ENCODE data around the gene XXYLT1. TPM values are rescaled to one million over a fixed set of nuclear protein-coding genes. Genes with fewer than 3 reads are reported as not detected.

XXYLT1 gene
- total RNA-seq, 1 experiment from 2014 or later: 23.4 TPM

DNA sequence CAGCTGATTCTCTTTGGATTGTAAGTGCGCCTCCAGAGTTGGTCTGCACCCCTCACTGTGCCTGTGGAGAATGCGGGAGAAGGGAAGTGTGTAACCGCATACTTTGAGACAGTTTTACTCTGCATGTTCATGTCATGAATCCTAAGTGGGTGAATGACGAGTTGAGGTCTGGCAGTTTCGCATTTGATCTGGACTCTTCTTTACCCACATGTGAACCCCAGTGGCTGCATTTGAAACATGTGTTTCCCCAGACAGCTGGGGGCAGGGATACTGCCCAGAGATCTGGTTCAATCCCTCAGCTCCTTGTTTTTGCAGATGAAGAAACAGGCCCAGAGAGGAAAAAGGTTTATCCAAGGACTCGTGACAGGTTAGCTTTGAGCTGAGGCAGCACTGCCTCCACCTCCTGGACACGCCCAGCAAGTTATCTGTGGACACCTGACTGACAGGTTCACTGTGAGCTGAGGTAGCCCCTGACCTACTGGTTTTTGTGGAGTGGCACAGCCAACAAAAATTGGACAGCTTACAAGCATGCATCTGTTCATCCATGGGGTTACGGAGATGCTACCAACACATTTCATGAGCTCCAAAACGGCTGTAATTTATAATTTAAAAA, 207.3 kb downstream of the XXYLT1 start:
- Mint-ChIP-seq H3K36me3 (peaks cover 8% of the 10 kb centered on the region; the same call in 1 of the 2 replicates), H3K9me3 (no peaks in the 10 kb centered on the region), H3K4me3 (no peak overlapping the region), H3K4me1 (peaks cover 9% of the 10 kb centered on the region), H3K27ac (no peak overlapping the region), H3K27me3 (ENCODE audit: low read depth) (no peaks in the 10 kb centered on the region)
- DNase-seq (ENCODE audit: low spot score): no peak
- TF ChIP-seq JUN (CRISPR knock-in tag; IDR thresholded peaks at IDR 0.05): no peak
- TF ChIP-seq NFE2L1 (CRISPR knock-in tag; IDR thresholded peaks at IDR 0.05): no peak
- TF ChIP-seq, protein P1, sequence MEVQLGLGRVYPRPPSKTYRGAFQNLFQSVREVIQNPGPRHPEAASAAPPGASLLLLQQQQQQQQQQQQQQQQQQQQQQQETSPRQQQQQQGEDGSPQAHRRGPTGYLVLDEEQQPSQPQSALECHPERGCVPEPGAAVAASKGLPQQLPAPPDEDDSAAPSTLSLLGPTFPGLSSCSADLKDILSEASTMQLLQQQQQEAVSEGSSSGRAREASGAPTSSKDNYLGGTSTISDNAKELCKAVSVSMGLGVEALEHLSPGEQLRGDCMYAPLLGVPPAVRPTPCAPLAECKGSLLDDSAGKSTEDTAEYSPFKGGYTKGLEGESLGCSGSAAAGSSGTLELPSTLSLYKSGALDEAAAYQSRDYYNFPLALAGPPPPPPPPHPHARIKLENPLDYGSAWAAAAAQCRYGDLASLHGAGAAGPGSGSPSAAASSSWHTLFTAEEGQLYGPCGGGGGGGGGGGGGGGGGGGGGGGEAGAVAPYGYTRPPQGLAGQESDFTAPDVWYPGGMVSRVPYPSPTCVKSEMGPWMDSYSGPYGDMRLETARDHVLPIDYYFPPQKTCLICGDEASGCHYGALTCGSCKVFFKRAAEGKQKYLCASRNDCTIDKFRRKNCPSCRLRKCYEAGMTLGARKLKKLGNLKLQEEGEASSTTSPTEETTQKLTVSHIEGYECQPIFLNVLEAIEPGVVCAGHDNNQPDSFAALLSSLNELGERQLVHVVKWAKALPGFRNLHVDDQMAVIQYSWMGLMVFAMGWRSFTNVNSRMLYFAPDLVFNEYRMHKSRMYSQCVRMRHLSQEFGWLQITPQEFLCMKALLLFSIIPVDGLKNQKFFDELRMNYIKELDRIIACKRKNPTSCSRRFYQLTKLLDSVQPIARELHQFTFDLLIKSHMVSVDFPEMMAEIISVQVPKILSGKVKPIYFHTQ (CRISPR knock-in tag; IDR thresholded peaks at IDR 0.05): no peak
- no peak for TF ChIP-seq ZNF263 (CRISPR knock-in tag; IDR thresholded peaks at IDR 0.05; ENCODE audit: low read depth)
- TF ChIP-seq E2F1 (CRISPR knock-in tag; IDR thresholded peaks at IDR 0.05): no peak
- no peak for TF ChIP-seq IRF2 (CRISPR knock-in tag; IDR thresholded peaks at IDR 0.05; ENCODE audit: borderline replicate concordance, low read depth)
- TF ChIP-seq, protein P2, sequence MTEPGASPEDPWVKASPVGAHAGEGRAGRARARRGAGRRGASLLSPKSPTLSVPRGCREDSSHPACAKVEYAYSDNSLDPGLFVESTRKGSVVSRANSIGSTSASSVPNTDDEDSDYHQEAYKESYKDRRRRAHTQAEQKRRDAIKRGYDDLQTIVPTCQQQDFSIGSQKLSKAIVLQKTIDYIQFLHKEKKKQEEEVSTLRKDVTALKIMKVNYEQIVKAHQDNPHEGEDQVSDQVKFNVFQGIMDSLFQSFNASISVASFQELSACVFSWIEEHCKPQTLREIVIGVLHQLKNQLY (CRISPR knock-in tag; IDR thresholded peaks at IDR 0.05): no peak
- ChIA-PET CTCF (interaction anchor here (0.9 to 3.9 kb wide), 3 partner anchors 29 to 381 kb away, joined by 3 to 19 read pairs (median 3); no protein-coding TSS in a partner anchor), POLR2A (interaction anchor here (1.7 kb wide), 1 partner anchor 23 kb away, joined by 4 read pairs; no protein-coding TSS in a partner anchor)
- ATAC-seq: no peak

GRCh38 chr3:195062866-195063540, 208.0 kb downstream of the XXYLT1 start:
- Mint-ChIP-seq H3K4me3 (no peak overlapping the region), H3K36me3 (peaks cover 3% of the 10 kb centered on the region; the same call in 1 of the 2 replicates), H3K4me1 (peaks cover 9% of the 10 kb centered on the region), H3K27me3 (ENCODE audit: low read depth) (no peaks in the 10 kb centered on the region), H3K27ac (no peak overlapping the region), H3K9me3 (no peaks in the 10 kb centered on the region)
- ChIA-PET CTCF (interaction anchor here (0.9 to 3.9 kb wide), 3 partner anchors 28 to 380 kb away, joined by 3 to 19 read pairs (median 3); no protein-coding TSS in a partner anchor), POLR2A (interaction anchor here (1.7 kb wide), 1 partner anchor 24 kb away, joined by 4 read pairs; no protein-coding TSS in a partner anchor)
- DNase-seq (ENCODE audit: low spot score): no peak
- TF ChIP-seq FOXP4 (CRISPR knock-in tag; IDR thresholded peaks at IDR 0.05) (no peak), ZNF317 (CRISPR knock-in tag; IDR thresholded peaks at IDR 0.05; ENCODE audit: borderline replicate concordance, low read depth) (0 out of 2 replicates have a peak, but pooled peaks have one; percentile 26)
- no peak for ATAC-seq

DNA sequence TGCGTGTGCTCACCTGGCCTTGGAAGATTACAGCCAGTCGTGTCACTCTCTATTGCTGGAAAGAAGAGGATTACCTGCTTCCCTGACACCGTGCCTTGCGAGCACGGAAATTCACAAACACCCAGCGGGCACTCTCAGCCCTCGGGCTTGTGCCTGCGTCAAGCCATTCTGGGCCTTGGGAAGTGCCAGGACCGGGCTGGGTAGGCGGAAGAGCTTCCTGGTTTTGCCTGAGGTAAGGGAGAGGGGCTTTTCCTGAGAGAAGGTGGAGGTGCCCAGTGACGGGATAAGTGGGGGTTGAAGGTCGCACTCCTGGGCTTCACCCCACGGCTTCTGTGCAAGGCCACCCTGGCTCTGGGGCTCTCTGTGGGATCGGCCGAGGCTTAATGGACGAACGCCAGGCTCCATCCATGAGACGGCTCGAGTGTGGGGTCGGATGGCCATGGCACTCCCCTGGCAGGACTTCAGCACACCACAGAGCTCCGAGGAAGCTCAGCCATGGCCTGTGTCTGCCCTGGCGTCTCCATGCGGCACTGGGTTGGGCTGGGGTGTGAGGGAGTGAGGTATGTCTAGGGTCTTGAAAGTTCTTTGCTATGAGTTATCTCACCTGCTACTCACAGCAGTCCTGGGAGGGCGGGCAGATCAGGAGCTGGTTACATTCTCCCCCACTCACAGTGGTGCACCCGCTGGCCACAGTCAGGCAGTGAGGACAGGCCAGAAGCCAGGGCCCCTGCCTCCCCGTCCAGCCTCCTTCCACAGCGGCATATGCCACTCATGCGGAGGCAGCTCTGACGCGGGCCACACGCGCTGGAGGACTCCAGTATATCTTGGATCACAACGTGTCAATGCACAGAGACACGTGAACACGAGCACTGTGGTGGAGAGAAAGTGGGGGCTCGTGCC, 209.0 kb downstream of the XXYLT1 start:
- Mint-ChIP-seq H3K4me1 (peaks cover 9% of the 10 kb centered on the region), H3K4me3 (no peak overlapping the region), H3K36me3 (no peaks in the 10 kb centered on the region), H3K27ac (peak overlapping the region; percentile 6; the same call in 1 of the 2 replicates), H3K9me3 (no peaks in the 10 kb centered on the region), H3K27me3 (ENCODE audit: low read depth) (no peaks in the 10 kb centered on the region)
- ChIA-PET CTCF (interaction anchor here (1.3 to 3.9 kb wide), 5 partner anchors 14 to 380 kb away, joined by 3 to 19 read pairs (median 3); no protein-coding TSS in a partner anchor), POLR2A (no interaction called here)
- no peak for ATAC-seq
- TF ChIP-seq, protein P1 (CRISPR knock-in tag; IDR thresholded peaks at IDR 0.05): no peak
- TF ChIP-seq, protein P2 (CRISPR knock-in tag; IDR thresholded peaks at IDR 0.05): no peak
- TF ChIP-seq NR1H2 (CRISPR knock-in tag; IDR thresholded peaks at IDR 0.05): no peak
- DNase-seq (ENCODE audit: low spot score): no peak

Measured in WTC11 (cell line).